Tibial nerve (tissue), 4 donors: ENCODE results near the gene ZNF148. TPM values are rescaled to one million over a fixed set of nuclear protein-coding genes. Genes with fewer than 3 reads are reported as not detected.

Source experiments
- DNase-seq, 2 donors: peaks; one replicate each; pipeline ENCODE4 v3.0.0-alpha.2; 2019; ENCODE audit warnings: low spot score in 2 of 2
- H3K27ac ChIP-seq, 4 donors: fragments of 200-600 bp; sonication (generic) in 3 of 4; one replicate each; pipeline ENCODE4 v1.5.1; 2017 to 2019; ENCODE audit warnings: mild to moderate bottlenecking in 1 of 4
- H3K27me3 ChIP-seq, 2 donors: fragments of 200-600 bp; sonication (generic) in 1 of 2; one replicate each; pipeline versions ENCODE4 v1.5.1 to v1.6.0; 2017 to 2019
- H3K36me3 ChIP-seq, 3 donors: fragments of 200-600 bp; sonication (generic); one replicate each; pipeline ENCODE4 v1.5.1; 2018 to 2019
- H3K4me1 ChIP-seq, 4 donors: fragments of 200-600 bp; sonication (generic) in 3 of 4; one replicate each; pipeline ENCODE4 v1.5.1; 2017 to 2019
- H3K4me3 ChIP-seq, 4 donors: fragments of 200-600 bp; sonication (generic) in 3 of 4; one replicate each; pipeline ENCODE4 v1.5.1; 2017 to 2019; ENCODE audit warnings: mild to moderate bottlenecking in 1 of 4, moderate library complexity in 1 of 4
- H3K9me3 ChIP-seq, 4 donors: fragments of 200-600 bp; sonication (generic) in 3 of 4; one replicate each; pipeline ENCODE4 v1.5.1; 2017 to 2019
- CTCF ChIP-seq, 5 experiments: fragments of 200-600 bp in 3 of 5; fragments of 450-650 bp in 2 of 5; sonication (generic) in 3 of 5; IDR thresholded peaks; one replicate each; pipeline ENCODE4 v1.5.1; 2016 to 2019; ENCODE audit warnings: antibody characterized with exemption in 5 of 5, mild to moderate bottlenecking in 3 of 5, moderate library complexity in 2 of 5
- EP300 ChIP-seq, 2 donors: sonication (generic); formaldehyde crosslinking; IDR thresholded peaks; one replicate each; pipeline ENCODE4 v1.6.1; 2017; ENCODE audit warnings: antibody characterized with exemption in 2 of 2, mild to moderate bottlenecking in 1 of 2
- POLR2A ChIP-seq, 2 donors: fragments of 450-650 bp; IDR thresholded peaks; one replicate each; pipeline ENCODE4 v1.6.1; 2017; ENCODE audit warnings: antibody characterized with exemption in 2 of 2, mild to moderate bottlenecking in 2 of 2, moderate library complexity in 2 of 2
- WGBS, 2 donors: methylation state at CpG; one replicate each; pipeline ENCODE4 v1.1.5; 2018; 5-methylcytosine and 5-hydroxymethylcytosine counted together
- total RNA-seq, 4 donors: library from RNA; depleted of rRNA; stranded (reverse); fragments of >200 nt; gene quantifications; one replicate each; pipeline ENCODE4 v1.1.0, GENCODE V29; 2016

The ZNF148 gene
- total RNA-seq, 4 donors from 2014 or later = 19.5 to 28.0 (median 24.0) TPM

GRCh38 chr3:125382298-125382697, 7.2 kb upstream of the ZNF148 start:
- Histone ChIP-seq H3K4me1 (no peaks in the 10 kb centered on the region), H3K27me3 (peaks cover 0 to 3% of the 10 kb centered on the region in 2 donors), H3K27ac (no peak overlapping the region), H3K4me3 (no peak overlapping the region), H3K9me3 (no peaks in the 10 kb centered on the region), H3K36me3 (no peaks in the 10 kb centered on the region)
- WGBS, 2 donors = 66 to 82% methylated on average over 1 of the region's 1 CpG
- DNase-seq = no peak
- no peak for TF ChIP-seq POLR2A (IDR thresholded peaks at IDR 0.05)
- TF ChIP-seq CTCF (IDR thresholded peaks at IDR 0.05) = no peak
- no peak for TF ChIP-seq EP300 (IDR thresholded peaks at IDR 0.05)

GRCh38 chr3:125381743-125382142, 6.6 kb upstream of the ZNF148 start:
- 75 to 79% methylated on average over 5 of the region's 5 CpGs for WGBS, 2 donors
- no peak for TF ChIP-seq CTCF (IDR thresholded peaks at IDR 0.05)
- no peak for TF ChIP-seq POLR2A (IDR thresholded peaks at IDR 0.05)
- no peak for TF ChIP-seq EP300 (IDR thresholded peaks at IDR 0.05)
- no peaks in the 10 kb centered on the region for H3K4me1 ChIP-seq
- no peaks in the 10 kb centered on the region for H3K9me3 ChIP-seq
- H3K4me3 ChIP-seq = no peak overlapping the region
- no peaks in the 10 kb centered on the region for H3K36me3 ChIP-seq
- H3K27ac ChIP-seq = no peak overlapping the region
- H3K27me3 ChIP-seq = peaks cover 0 to 3% of the 10 kb centered on the region in 2 donors
- no peak for DNase-seq

- H3K27me3 ChIP-seq = peaks cover 0 to 3% of the 10 kb centered on the region in 2 donors
- TF ChIP-seq CTCF (IDR thresholded peaks at IDR 0.05) (no peak), EP300 (IDR thresholded peaks at IDR 0.05) (no peak), POLR2A (IDR thresholded peaks at IDR 0.05) (no peak)
- 70 to 77% methylated on average over 2 of the region's 2 CpGs for WGBS, 2 donors
These were observed 6.2 kb upstream of the ZNF148 start for GRCh38 chr3:125381314-125381713.

GRCh38 chr3:125379483-125379882, 4.4 kb upstream of the ZNF148 start:
- 94 to 96% methylated on average over 2 of the region's 2 CpGs for whole genome bisulfite sequencing, 2 donors

More at GRCh38 chr3:125381314-125381713, 6.2 kb upstream of the ZNF148 start:
- no peak for DNase-seq
- Histone ChIP-seq H3K4me3 (no peak overlapping the region), H3K27ac (no peak overlapping the region), H3K36me3 (no peaks in the 10 kb centered on the region), H3K4me1 (peaks cover 0 to 4% (median 0%) of the 10 kb centered on the region in 4 donors), H3K9me3 (no peaks in the 10 kb centered on the region)

GRCh38 chr3:125378762-125379161, 3.6 kb upstream of the ZNF148 start:
- Histone ChIP-seq H3K4me3 (no peak overlapping the region), H3K9me3 (no peaks in the 10 kb centered on the region), H3K36me3 (no peaks in the 10 kb centered on the region), H3K27me3 (peaks cover 0 to 3% of the 10 kb centered on the region in 2 donors), H3K27ac (no peak overlapping the region), H3K4me1 (peaks cover 0 to 17% (median 8%) of the 10 kb centered on the region in 4 donors)
- no peak for DNase-seq
- no peak for TF ChIP-seq CTCF (IDR thresholded peaks at IDR 0.05)
- no peak for TF ChIP-seq POLR2A (IDR thresholded peaks at IDR 0.05)
- no peak for TF ChIP-seq EP300 (IDR thresholded peaks at IDR 0.05)
- 85 to 91% methylated on average over 2 of the region's 2 CpGs for WGBS, 2 donors

More at GRCh38 chr3:125379483-125379882, 4.4 kb upstream of the ZNF148 start:
- peaks cover 0 to 3% of the 10 kb centered on the region in 2 donors for H3K27me3 ChIP-seq
- DNase-seq = no peak
- no peaks in the 10 kb centered on the region for H3K36me3 ChIP-seq
- no peak overlapping the region for H3K4me3 ChIP-seq
- no peak overlapping the region for H3K27ac ChIP-seq
- TF ChIP-seq POLR2A (IDR thresholded peaks at IDR 0.05) = no peak
- no peak for TF ChIP-seq CTCF (IDR thresholded peaks at IDR 0.05)
- no peak for TF ChIP-seq EP300 (IDR thresholded peaks at IDR 0.05)
- H3K9me3 ChIP-seq = no peaks in the 10 kb centered on the region
- peaks cover 0 to 12% (median 5%) of the 10 kb centered on the region in 4 donors for H3K4me1 ChIP-seq
